ENCODE data around the gene IFT52.

Gene IFT52

GRCh38 chr20:43666376-43667328 lies 75.9 kb downstream of the IFT52 start, which contains the start of gene MYBL2:
MYBL2 (plus strand) TSS chr20:43667114; CDS start chr20:43667284, 170 bp downstream.
- H3K36me3 ChIP-seq, result no peaks in the 10 kb centered on the region
- no peak within 1 kb of the TSS for H3K27ac ChIP-seq
- peaks cover 13 to 15% of the 10 kb centered on the region in 2 experiments for H3K4me1 ChIP-seq (ENCODE audit: control insufficient read depth in 1 of 2, insufficient read depth in 1 of 2, low read depth in 1 of 2, low read length in 1 of 2)
- H3K9me3 ChIP-seq, result no peaks in the 10 kb centered on the region
- H3K4me3 ChIP-seq (ENCODE audit: low read depth in 1 of 2, low read length in 1 of 2), result peak within 1 kb of the TSS; percentile 52 to 57
- TF ChIP-seq CTCF (IDR thresholded peaks at IDR 0.05), result no peak
- peaks cover 27% of the 10 kb centered on the region for H3K27me3 ChIP-seq

GRCh38 chr20:43667341-43668132 lies 76.8 kb downstream of the IFT52 start:
- no peak for TF ChIP-seq CTCF (IDR thresholded peaks at IDR 0.05)
- H3K27ac ChIP-seq, result no peak overlapping the region
- H3K27me3 ChIP-seq, result peaks cover 27% of the 10 kb centered on the region
- H3K4me1 ChIP-seq (ENCODE audit: control insufficient read depth in 1 of 2, insufficient read depth in 1 of 2, low read depth in 1 of 2, low read length in 1 of 2), result peaks cover 13 to 15% of the 10 kb centered on the region in 2 experiments
- no peaks in the 10 kb centered on the region for H3K36me3 ChIP-seq
- no peaks in the 10 kb centered on the region for H3K9me3 ChIP-seq
- H3K4me3 ChIP-seq (ENCODE audit: low read depth in 1 of 2, low read length in 1 of 2), result peak overlapping the region; percentile 8 to 57

GRCh38 chr20:43669332-43669731 lies 78.6 kb downstream of the IFT52 start:
- no peak overlapping the region for H3K27ac ChIP-seq
- H3K27me3 ChIP-seq, result peaks cover 27% of the 10 kb centered on the region
- H3K36me3 ChIP-seq, result peaks cover 4% of the 10 kb centered on the region
- H3K4me1 ChIP-seq (ENCODE audit: control insufficient read depth in 1 of 2, insufficient read depth in 1 of 2, low read depth in 1 of 2, low read length in 1 of 2), result peaks cover 13 to 15% of the 10 kb centered on the region in 2 experiments
- no peak overlapping the region for H3K4me3 ChIP-seq (ENCODE audit: low read depth in 1 of 2, low read length in 1 of 2)
- no peaks in the 10 kb centered on the region for H3K9me3 ChIP-seq
- TF ChIP-seq CTCF (IDR thresholded peaks at IDR 0.05), result no peak

- peaks cover 22% of the 10 kb centered on the region for H3K27me3 ChIP-seq
- H3K9me3 ChIP-seq, result no peaks in the 10 kb centered on the region
- no peak overlapping the region for H3K27ac ChIP-seq
- H3K36me3 ChIP-seq, result peaks cover 4% of the 10 kb centered on the region
- no peak for TF ChIP-seq CTCF (IDR thresholded peaks at IDR 0.05)
- peaks cover 13 to 15% of the 10 kb centered on the region in 2 experiments for H3K4me1 ChIP-seq (ENCODE audit: control insufficient read depth in 1 of 2, insufficient read depth in 1 of 2, low read depth in 1 of 2, low read length in 1 of 2)
- H3K4me3 ChIP-seq (ENCODE audit: low read depth in 1 of 2, low read length in 1 of 2), result no peak overlapping the region
Observed at GRCh38 chr20:43670423-43670822, 79.7 kb downstream of the IFT52 start.

- Histone ChIP-seq H3K27me3 (no peaks in the 10 kb centered on the region), H3K4me3 (ENCODE audit: low read depth in 1 of 2, low read length in 1 of 2) (no peak overlapping the region), H3K36me3 (peaks cover 7% of the 10 kb centered on the region), H3K27ac (no peak overlapping the region), H3K4me1 (ENCODE audit: control insufficient read depth in 1 of 2, insufficient read depth in 1 of 2, low read depth in 1 of 2, low read length in 1 of 2) (no peaks in the 10 kb centered on the region), H3K9me3 (no peaks in the 10 kb centered on the region)
- no peak for TF ChIP-seq CTCF (IDR thresholded peaks at IDR 0.05)
Observed at GRCh38 chr20:43676368-43676767, 85.6 kb downstream of the IFT52 start.
